SK-N-SH treated with all-trans-retinoic acid at 6 μM for 48 hours (cell line): ENCODE results near the gene SNED1.

Experiments
- ATAC-seq: fragments of 200-7000 bp; cut with Tn5 transposase; 3 replicates; pipeline ENCODE4 v1.9.1; 2020; ENCODE audit warnings: mild to moderate bottlenecking, moderate library complexity
- ARNTL ChIP-seq: fragments of 450-650 bp; formaldehyde crosslinking; IDR thresholded peaks from 2 replicates; pipeline ENCODE4 v1.5.0; 2020; ENCODE audit warnings: low read depth, mild to moderate bottlenecking, moderate library complexity, borderline replicate concordance
- BACH2 ChIP-seq: fragments of 250-450 bp; sonication (Bioruptor Pico); IDR thresholded peaks from 2 replicates; pipeline ENCODE4 v1.9.0; 2021; ENCODE audit warnings: mild to moderate bottlenecking, borderline replicate concordance
- CREB5 ChIP-seq: fragments of 250-450 bp; sonication (Bioruptor Pico); IDR thresholded peaks from 2 replicates; pipeline ENCODE4 v1.5.1; 2020; ENCODE audit warnings: low read depth, mild to moderate bottlenecking, moderate library complexity
- CSDC2 ChIP-seq: fragments of 250-450 bp; sonication (Bioruptor Pico); IDR thresholded peaks from 2 replicates; pipeline ENCODE4 v1.5.0; 2020; ENCODE audit warnings: mild to moderate bottlenecking, moderate library complexity
- ESRRG ChIP-seq: fragments of 250-450 bp; sonication (Bioruptor Pico); IDR thresholded peaks from 2 replicates; pipeline ENCODE4 v1.6.1; 2021; ENCODE audit warnings: mild to moderate bottlenecking
- GLIS3 ChIP-seq: fragments of 250-450 bp; sonication (Bioruptor Pico); IDR thresholded peaks from 2 replicates; pipeline ENCODE4 v1.5.0; 2020; ENCODE audit warnings: mild to moderate bottlenecking, moderate library complexity
- ISL1 ChIP-seq: fragments of 250-450 bp; sonication (Bioruptor Pico); IDR thresholded peaks from 2 replicates; pipeline ENCODE4 v2.1.2; 2022; ENCODE audit warnings: mild to moderate bottlenecking, moderate library complexity
- OSR1 ChIP-seq: fragments of 250-450 bp; sonication (Bioruptor Pico); IDR thresholded peaks from 2 replicates; pipeline ENCODE4 v1.8.0; 2022; ENCODE audit warnings: moderate library complexity, mild to moderate bottlenecking, inconsistent platforms
- PPARA ChIP-seq: fragments of 250-450 bp; sonication (Bioruptor Pico); IDR thresholded peaks from 2 replicates; pipeline ENCODE4 v1.5.0; 2020; ENCODE audit warnings: mild to moderate bottlenecking, borderline replicate concordance
- RARB ChIP-seq: fragments of 250-450 bp; sonication (Bioruptor Pico); IDR thresholded peaks from 2 replicates; pipeline ENCODE4 v1.8.0; 2021; ENCODE audit warnings: mild to moderate bottlenecking, moderate library complexity
- SNAI2 ChIP-seq: fragments of 250-450 bp; sonication (Bioruptor Pico); IDR thresholded peaks from 2 replicates; pipeline ENCODE4 v1.5.0; 2020; ENCODE audit warnings: mild to moderate bottlenecking, moderate library complexity
- TCF4 ChIP-seq: fragments of 250-450 bp; sonication (Bioruptor Pico); IDR thresholded peaks from 2 replicates; pipeline ENCODE4 v1.8.0; 2021; ENCODE audit warnings: mild to moderate bottlenecking, moderate library complexity, borderline replicate concordance
- TOX ChIP-seq: fragments of 250-450 bp; sonication (Bioruptor Pico); IDR thresholded peaks from 2 replicates; pipeline ENCODE4 v1.8.0; 2021; ENCODE audit warnings: mild to moderate bottlenecking, moderate library complexity, borderline replicate concordance
- ZC3H10 ChIP-seq: fragments of 250-450 bp; sonication (Bioruptor Pico); IDR thresholded peaks from 2 replicates; pipeline ENCODE4 v1.5.1; 2021; ENCODE audit warnings: mild to moderate bottlenecking, moderate library complexity
- ZFP3 ChIP-seq: fragments of 250-450 bp; sonication (Bioruptor Pico); IDR thresholded peaks from 2 replicates; pipeline ENCODE4 v1.5.0; 2020; ENCODE audit warnings: mild to moderate bottlenecking, moderate library complexity
- ZFP30 ChIP-seq: fragments of 450-650 bp; formaldehyde crosslinking; IDR thresholded peaks from 2 replicates; pipeline ENCODE4 v1.5.0; 2022; ENCODE audit warnings: mild to moderate bottlenecking, moderate library complexity
- ZNF565 ChIP-seq: fragments of 450-650 bp; formaldehyde crosslinking; conservative IDR thresholded peaks from 2 replicates; pipeline ENCODE4 v1.5.0; 2020; ENCODE audit warnings: low read depth, mild to moderate bottlenecking, moderate library complexity
- ZNF70 ChIP-seq: fragments of 450-650 bp; formaldehyde crosslinking; IDR thresholded peaks from 2 replicates; pipeline ENCODE4 v1.5.0; 2020; ENCODE audit warnings: mild to moderate bottlenecking, moderate library complexity
- ZNF8 ChIP-seq: fragments of 450-650 bp; formaldehyde crosslinking; IDR thresholded peaks from 2 replicates; pipeline ENCODE4 v1.5.0; 2020; ENCODE audit warnings: mild to moderate bottlenecking, moderate library complexity
- TF ChIP-seq, protein P1 (sequence below): fragments of 250-450 bp; sonication (Bioruptor Pico); IDR thresholded peaks from 2 replicates; pipeline ENCODE4 v1.5.1; 2021; ENCODE audit warnings: mild to moderate bottlenecking, moderate library complexity
- TF ChIP-seq, protein P2 (sequence below): fragments of 250-450 bp; sonication (Bioruptor Pico); IDR thresholded peaks from 2 replicates; pipeline ENCODE4 v1.8.0; 2021; ENCODE audit warnings: low read depth, mild to moderate bottlenecking, moderate library complexity, borderline replicate concordance
- TF ChIP-seq, protein P3 (sequence below): fragments of 250-450 bp; sonication (Bioruptor Pico); IDR thresholded peaks from 2 replicates; pipeline ENCODE4 v1.5.0; 2020; ENCODE audit warnings: mild to moderate bottlenecking, moderate library complexity

Gene SNED1

GRCh38 chr2:241084856-241085444 is 86.5 kb downstream of the SNED1 start:
- TF ChIP-seq ZFP30 (CRISPR knock-in tag) (peak; percentile 36; the same call in 1 of the 2 replicates), PPARA (no peak)
- TF ChIP-seq, all 23 proteins: peak for 1

GRCh38 chr2:241087420-241088268 is 89.2 kb downstream of the SNED1 start:
- TF ChIP-seq PPARA (no peak), TOX (no peak), OSR1 (CRISPR knock-in tag) (no peak), SNAI2 (CRISPR knock-in tag) (no peak), ZC3H10 (no peak), TCF4 (CRISPR knock-in tag) (no peak), ZFP3 (CRISPR knock-in tag) (no peak), ZNF70 (CRISPR knock-in tag) (no peak), BACH2 (CRISPR knock-in tag) (no peak), GLIS3 (no peak), CSDC2 (CRISPR knock-in tag) (no peak), ZNF8 (no peak), ZNF565 (no peak), ESRRG (CRISPR knock-in tag) (no peak), ISL1 (no peak), CREB5 (no peak), ARNTL (CRISPR knock-in tag) (no peak)
- TF ChIP-seq, protein P1, sequence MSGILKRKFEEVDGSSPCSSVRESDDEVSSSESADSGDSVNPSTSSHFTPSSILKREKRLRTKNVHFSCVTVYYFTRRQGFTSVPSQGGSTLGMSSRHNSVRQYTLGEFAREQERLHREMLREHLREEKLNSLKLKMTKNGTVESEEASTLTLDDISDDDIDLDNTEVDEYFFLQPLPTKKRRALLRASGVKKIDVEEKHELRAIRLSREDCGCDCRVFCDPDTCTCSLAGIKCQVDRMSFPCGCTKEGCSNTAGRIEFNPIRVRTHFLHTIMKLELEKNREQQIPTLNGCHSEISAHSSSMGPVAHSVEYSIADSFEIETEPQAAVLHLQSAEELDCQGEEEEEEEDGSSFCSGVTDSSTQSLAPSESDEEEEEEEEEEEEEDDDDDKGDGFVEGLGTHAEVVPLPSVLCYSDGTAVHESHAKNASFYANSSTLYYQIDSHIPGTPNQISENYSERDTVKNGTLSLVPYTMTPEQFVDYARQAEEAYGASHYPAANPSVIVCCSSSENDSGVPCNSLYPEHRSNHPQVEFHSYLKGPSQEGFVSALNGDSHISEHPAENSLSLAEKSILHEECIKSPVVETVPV (CRISPR knock-in tag), result no peak
- TF ChIP-seq, protein P2, sequence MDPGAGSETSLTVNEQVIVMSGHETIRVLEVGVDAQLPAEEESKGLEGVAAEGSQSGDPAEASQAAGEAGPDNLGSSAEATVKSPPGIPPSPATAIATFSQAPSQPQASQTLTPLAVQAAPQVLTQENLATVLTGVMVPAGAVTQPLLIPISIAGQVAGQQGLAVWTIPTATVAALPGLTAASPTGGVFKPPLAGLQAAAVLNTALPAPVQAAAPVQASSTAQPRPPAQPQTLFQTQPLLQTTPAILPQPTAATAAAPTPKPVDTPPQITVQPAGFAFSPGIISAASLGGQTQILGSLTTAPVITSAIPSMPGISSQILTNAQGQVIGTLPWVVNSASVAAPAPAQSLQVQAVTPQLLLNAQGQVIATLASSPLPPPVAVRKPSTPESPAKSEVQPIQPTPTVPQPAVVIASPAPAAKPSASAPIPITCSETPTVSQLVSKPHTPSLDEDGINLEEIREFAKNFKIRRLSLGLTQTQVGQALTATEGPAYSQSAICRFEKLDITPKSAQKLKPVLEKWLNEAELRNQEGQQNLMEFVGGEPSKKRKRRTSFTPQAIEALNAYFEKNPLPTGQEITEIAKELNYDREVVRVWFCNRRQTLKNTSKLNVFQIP (CRISPR knock-in tag), result no peak
- TF ChIP-seq, protein P3, sequence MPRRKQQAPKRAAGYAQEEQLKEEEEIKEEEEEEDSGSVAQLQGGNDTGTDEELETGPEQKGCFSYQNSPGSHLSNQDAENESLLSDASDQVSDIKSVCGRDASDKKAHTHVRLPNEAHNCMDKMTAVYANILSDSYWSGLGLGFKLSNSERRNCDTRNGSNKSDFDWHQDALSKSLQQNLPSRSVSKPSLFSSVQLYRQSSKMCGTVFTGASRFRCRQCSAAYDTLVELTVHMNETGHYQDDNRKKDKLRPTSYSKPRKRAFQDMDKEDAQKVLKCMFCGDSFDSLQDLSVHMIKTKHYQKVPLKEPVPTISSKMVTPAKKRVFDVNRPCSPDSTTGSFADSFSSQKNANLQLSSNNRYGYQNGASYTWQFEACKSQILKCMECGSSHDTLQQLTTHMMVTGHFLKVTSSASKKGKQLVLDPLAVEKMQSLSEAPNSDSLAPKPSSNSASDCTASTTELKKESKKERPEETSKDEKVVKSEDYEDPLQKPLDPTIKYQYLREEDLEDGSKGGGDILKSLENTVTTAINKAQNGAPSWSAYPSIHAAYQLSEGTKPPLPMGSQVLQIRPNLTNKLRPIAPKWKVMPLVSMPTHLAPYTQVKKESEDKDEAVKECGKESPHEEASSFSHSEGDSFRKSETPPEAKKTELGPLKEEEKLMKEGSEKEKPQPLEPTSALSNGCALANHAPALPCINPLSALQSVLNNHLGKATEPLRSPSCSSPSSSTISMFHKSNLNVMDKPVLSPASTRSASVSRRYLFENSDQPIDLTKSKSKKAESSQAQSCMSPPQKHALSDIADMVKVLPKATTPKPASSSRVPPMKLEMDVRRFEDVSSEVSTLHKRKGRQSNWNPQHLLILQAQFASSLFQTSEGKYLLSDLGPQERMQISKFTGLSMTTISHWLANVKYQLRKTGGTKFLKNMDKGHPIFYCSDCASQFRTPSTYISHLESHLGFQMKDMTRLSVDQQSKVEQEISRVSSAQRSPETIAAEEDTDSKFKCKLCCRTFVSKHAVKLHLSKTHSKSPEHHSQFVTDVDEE, result no peak
- no peak for ATAC-seq

More at GRCh38 chr2:241084856-241085444, 86.5 kb downstream of the SNED1 start:
- ATAC-seq, result no peak

GRCh38 chr2:241088376-241088775 is 90.0 kb downstream of the SNED1 start:
- no peak for ATAC-seq
- TF ChIP-seq, protein P3, result no peak
- TF ChIP-seq RARB (CRISPR knock-in tag), result no peak
- TF ChIP-seq ZNF8, result no peak
- no peak for TF ChIP-seq CREB5
- no peak for TF ChIP-seq ZFP3 (CRISPR knock-in tag)
- no peak for TF ChIP-seq SNAI2 (CRISPR knock-in tag)
- TF ChIP-seq, protein P2 (CRISPR knock-in tag), result no peak
- TF ChIP-seq BACH2 (CRISPR knock-in tag), result no peak
- TF ChIP-seq OSR1 (CRISPR knock-in tag), result no peak
- no peak for TF ChIP-seq ESRRG (CRISPR knock-in tag)
- TF ChIP-seq CSDC2 (CRISPR knock-in tag), result no peak
- TF ChIP-seq, protein P1 (CRISPR knock-in tag), result no peak
